NCI-H748 (cell line): ENCODE results near the gene GAS6.
"Not testable (repeated sequence)": the region's sequence is repeated elsewhere in the genome, so short reads cannot be mapped to it uniquely, and the experiment has no call there.

Experiments
- DNase-seq: peaks from one replicate; lab custom pipeline; 2025; ENCODE audit not compliant: unreplicated experiment; lab: John Stamatoyannopoulos, UW

The GAS6 gene

GRCh38 chr13:113863524-113864272 lies at the start of gene GAS6:
Gene GAS6 (minus strand): TSS chr13:113864076. CDS start chr13:113863920, 156 bp downstream.
- DNase-seq: peak; percentile 72

- not testable (repeated sequence) for DNase-seq
Observed at GRCh38 chr13:113913408-113913807, 49.5 kb upstream of the GAS6 start.

DNA sequence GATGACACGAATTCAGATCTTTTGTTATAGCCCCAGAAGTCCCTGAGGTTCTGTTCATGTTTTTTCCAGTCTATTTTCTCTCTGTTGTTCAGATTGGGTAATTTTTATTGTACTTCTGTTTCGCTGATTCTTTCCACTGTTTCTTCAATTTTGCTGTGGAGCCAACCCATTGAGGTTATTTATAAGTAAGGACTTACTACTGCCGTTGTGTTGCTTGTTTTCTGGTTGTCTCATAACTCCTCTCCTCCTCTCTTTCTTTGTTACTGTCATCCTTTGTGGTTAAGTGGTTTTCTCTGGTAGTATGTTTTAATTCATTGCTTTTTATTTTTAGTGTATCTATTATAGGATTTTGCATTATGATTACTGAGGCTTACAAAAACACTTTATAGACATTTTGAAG lies 48.7 kb upstream of the GAS6 start:
- no peak for DNase-seq

DNA sequence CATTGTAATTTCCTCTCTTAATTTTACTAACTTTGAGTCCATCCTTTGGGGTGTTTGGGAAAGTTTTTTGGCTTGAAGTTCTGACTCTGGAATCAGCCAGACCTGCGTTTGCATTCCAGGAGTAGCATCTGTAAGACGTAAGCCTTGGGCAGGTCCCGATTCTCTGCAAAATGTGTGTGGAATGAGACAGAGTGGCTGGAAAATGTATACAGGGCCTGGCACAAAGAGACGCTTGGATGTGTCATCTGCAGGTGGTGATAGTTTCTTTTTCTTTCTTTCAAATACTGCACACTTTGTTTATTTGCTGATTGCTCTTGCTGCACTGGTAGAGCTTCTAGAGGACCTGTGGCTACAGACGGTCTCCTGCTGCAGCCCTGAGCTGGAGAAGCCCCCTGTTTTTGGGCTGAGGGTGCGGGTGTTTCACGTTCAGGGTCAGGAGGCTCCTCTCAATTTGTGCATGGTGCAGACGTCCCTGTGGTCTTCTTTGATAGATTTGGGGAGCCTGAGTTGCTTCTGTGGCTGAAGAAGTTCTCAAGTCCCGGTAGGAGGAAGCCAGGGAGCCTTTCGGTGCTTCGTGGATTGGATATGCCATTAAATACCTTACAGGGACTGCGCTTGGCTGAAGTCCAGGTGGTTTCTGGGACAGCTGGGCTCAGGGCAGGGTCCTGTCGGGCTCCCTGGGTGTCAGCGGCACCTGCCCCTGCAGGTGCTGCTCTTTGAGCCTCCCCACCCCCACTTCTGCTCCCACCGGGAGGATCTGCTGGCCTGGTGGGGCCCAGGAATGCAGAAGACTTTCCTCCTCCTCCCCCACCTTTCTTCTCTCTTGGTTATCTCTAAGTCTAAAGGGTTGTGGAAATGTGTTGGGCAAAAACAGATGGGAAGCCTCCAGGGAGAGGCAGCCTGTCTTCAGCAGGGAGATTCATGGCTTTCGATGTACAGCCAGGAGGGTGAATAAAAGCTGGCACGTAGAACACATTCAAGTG lies 44.0 kb upstream of the GAS6 start:
- peak; percentile 61 for DNase-seq

DNA sequence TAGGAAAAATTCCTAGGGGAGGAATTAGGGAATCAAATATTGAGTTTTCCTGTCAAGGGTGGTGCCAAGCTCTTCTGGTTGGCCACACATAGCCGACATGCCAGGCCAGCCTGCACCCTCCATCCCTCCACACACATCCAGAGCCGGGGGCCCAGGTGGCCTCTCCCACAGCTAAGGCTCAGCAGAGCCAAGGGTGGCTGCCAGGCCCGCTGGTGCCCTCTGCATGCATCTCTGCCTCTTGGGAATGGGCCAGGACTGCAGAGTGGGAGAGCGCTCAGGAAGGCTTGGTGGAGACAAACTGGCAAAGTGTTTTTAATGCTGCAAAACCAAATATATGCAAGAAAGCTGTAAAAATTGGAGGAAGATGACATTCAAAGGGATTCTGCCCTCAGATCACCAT lies 42.7 kb upstream of the GAS6 start:
- no peak for DNase-seq

GRCh38 chr13:113905942-113906341 lies 42.1 kb upstream of the GAS6 start:
- no peak for DNase-seq

DNA sequence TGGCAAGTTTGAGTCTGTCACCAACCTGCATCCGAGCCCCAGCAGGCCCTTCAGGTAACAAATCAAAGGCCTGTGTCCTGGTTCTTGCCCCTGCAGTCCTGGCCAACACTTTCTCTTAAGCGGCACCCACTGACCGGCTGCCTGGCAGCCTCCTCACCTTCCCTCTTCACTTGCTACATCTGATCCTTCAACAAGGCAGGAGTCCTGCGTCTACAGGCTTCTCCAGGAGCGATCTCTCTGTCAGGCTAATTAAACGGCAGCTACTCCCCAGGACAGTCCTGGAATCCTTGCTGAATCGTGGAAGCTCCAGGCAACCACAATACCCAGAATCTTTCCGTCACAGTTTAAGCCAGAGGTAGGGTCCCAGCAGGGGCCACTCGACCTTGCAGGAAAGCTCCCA lies 41.1 kb upstream of the GAS6 start:
- DNase-seq: no peak

GRCh38 chr13:113904411-113904810 lies 40.5 kb upstream of the GAS6 start:
- peak; percentile 33 for DNase-seq

- no peak for DNase-seq
Observed at GRCh38 chr13:113903912-113904311, 40.0 kb upstream of the GAS6 start.

DNA sequence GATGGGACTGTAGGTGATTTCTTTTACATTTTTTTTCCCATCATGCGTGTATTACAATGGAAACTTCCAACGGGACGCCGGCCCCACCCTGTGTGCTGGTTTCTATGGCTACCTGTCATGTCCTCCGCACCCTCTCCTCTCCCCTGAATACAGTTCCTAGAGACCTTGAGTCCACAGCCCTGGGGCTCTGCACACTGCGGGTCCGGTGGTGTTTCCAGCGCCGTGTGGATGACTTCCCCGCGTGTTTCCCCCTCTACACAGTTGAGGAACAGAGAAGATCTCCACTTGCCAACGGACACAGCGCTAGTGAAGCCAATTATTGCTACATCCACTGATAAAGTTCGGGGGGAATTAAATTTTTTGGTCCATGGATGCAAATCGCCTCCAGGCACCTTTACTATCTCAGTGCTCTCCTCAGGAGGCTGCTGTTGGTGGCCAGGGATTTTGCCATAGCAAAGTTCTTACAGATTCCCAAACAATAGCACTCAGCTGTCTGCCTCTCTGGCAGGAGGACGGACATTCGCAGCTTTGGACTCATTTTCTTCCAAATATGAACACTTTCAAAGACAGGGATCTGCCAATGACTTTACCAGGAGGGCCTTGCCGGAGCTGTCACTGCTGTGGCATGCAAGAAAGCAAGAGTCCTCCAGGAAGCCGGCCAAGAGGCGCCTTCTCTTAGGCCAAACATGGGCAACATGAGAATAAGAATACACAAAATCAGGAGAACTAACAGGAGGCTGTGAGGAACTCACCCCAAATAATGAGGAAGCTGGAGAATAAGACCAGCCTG lies 39.3 kb upstream of the GAS6 start:
- DNase-seq: peak; percentile 14

- DNase-seq: no peak
Observed at GRCh38 chr13:113902481-113902880, 38.6 kb upstream of the GAS6 start.

- DNase-seq: no peak
Observed at GRCh38 chr13:113901642-113902041, 37.8 kb upstream of the GAS6 start.

GRCh38 chr13:113901231-113901630 lies 37.4 kb upstream of the GAS6 start:
- no peak for DNase-seq

DNA sequence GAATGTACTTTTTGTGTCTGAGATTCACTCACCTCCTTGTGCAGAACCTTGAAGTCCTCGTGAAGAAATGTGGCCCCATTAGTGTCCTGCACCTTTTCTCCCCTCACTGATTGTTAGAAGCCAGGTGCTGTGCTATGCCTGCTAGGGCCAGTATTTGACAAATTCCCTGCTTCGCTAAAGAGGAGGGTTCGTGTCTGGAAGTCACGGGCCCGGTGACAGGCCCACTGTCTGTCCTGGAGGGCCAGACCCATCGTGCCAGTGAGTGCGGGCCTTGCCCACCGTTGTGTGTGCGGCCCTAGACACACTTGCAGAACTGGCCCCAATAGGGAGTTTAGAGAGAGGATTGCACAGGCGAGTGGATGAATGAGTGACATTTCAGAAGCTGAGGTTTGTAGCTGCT lies 36.8 kb upstream of the GAS6 start:
- no peak for DNase-seq

- DNase-seq: no peak
Observed at GRCh38 chr13:113898391-113898790, 34.5 kb upstream of the GAS6 start.

DNA sequence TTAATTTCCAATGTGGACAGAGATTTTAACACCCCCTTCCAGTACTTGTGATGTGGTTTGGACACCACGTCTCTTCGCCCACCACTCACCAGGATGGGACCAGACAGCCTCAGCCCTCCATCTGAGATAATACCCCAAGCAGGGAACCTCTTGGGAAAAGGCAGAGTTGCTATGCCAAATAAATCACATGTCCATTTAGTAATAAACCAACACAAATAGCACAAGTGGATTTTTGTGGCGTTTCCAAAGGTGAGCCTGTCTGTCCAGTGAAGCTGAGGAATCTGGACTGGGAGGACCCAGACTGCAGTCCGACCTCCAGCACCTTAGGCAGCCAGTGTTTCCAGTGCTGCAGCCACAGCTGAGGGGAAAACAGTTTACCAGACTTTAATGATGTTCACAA lies 34.1 kb upstream of the GAS6 start:
- no peak for DNase-seq

DNA sequence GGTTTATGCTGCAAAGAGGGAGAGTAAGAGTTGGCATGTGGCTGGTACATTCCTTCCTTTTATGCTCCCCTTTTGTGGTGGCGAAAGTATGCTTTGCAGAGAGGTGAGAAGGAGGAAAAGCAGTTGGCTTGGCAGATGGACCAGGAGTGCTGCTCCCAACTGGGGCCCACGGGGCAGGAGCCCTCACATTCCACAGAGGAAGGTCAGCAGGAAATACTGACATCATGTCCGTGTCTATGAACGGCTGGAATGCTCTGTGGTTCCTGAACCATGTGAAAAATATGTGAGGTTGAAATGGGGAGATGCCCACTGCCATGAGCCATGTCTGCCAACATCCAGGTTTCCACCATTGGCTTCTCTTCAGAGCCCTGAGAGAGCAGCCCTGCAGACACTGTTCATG lies 33.3 kb upstream of the GAS6 start:
- no peak for DNase-seq

- DNase-seq: no peak
Observed at GRCh38 chr13:113895436-113895835, 31.6 kb upstream of the GAS6 start.

GRCh38 chr13:113890774-113891480 lies 27.1 kb upstream of the GAS6 start:
- DNase-seq: no peak

DNA sequence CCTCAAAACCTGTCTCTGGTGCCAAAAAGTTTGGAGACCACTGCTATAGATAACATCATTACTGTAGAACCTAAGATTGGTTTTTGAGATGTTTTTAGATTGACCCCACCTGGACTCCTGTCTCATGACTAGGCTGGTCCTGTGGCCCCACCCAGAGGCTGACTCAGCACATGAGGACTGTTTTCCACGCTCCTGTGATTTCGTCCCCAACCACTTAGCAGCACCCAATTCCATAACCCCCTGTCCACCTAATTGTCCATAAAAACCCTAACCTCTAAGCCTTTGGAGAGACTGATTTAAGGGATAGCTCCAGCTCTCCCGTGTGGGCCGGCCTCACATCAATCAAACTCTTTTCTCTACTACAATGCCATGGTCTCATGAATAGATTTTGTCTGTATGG lies 25.6 kb upstream of the GAS6 start:
- DNase-seq: no peak
